HPDE6-E6E7 (cell line): ENCODE measurements around the gene ANKS4B.
A peak's percentile ranks its signal among the peaks of the same experiment; 100 is the strongest.
"Not testable (repeated sequence)": the region's sequence is repeated elsewhere in the genome, so short reads cannot be mapped to it uniquely, and the experiment has no call there.

Experiments
- DNase-seq: peaks from one replicate; pipeline ENCODE4 v3.0.0; 2011; ENCODE audit warnings: missing footprints; ENCODE audit errors: extremely low spot score

The ANKS4B gene

GRCh38 chr16:21289789-21290188, 56.3 kb downstream of the ANKS4B start:
- DNase-seq, result not testable (repeated sequence)

- DNase-seq, result peak; percentile 87
These were observed 67.0 kb downstream of the ANKS4B start for GRCh38 chr16:21300309-21301167.

GRCh38 chr16:21301168-21301894, 67.8 kb downstream of the ANKS4B start:
- peak; percentile 83 for DNase-seq

GRCh38 chr16:21301895-21302291, 68.4 kb downstream of the ANKS4B start:
- no peak for DNase-seq

- DNase-seq, result no peak
These were observed 69.0 kb downstream of the ANKS4B start for GRCh38 chr16:21302454-21302853.

GRCh38 chr16:21302898-21303528, 69.5 kb downstream of the ANKS4B start:
- DNase-seq, result peak; percentile 40
